Ovary (tissue), 9 donors: ENCODE measurements around the gene CYS1. TPM values are rescaled to one million over a fixed set of nuclear protein-coding genes. Genes with fewer than 3 reads are reported as not detected.

Experiments used
- DNase-seq, 5 donors: peaks; one replicate each; pipeline ENCODE4 v3.0.0-alpha.2; 2019 to 2020
- H3K27ac ChIP-seq, 2 donors: fragments of 200-600 bp; one replicate each; pipeline versions ENCODE4 v1.5.1 to v1.8.0; 2019 to 2022
- H3K27me3 ChIP-seq: fragments of 200-600 bp; one replicate; pipeline ENCODE4 v1.8.0; 2022
- H3K36me3 ChIP-seq: fragments of 200-600 bp; sonication (generic); one replicate; pipeline ENCODE4 v1.5.1; 2019
- H3K4me1 ChIP-seq: one replicate; pipeline ENCODE4 v1.8.1; 2013; ENCODE audit warnings: mild to moderate bottlenecking, moderate library complexity; ENCODE audit not compliant: insufficient read depth
- H3K4me3 ChIP-seq: fragments of 200-600 bp; sonication (generic); one replicate; pipeline ENCODE4 v1.5.1; 2017
- H3K9me3 ChIP-seq, 2 donors: fragments of 200-600 bp in 1 of 2; sonication (generic) in 1 of 2; one replicate each; pipeline versions ENCODE4 v1.5.1 to v1.8.1; 2013 to 2019; ENCODE audit warnings: mild to moderate bottlenecking in 1 of 2, moderate library complexity in 1 of 2
- EP300 ChIP-seq: sonication (generic); formaldehyde crosslinking; IDR thresholded peaks from one replicate; pipeline ENCODE4 v1.6.1; 2017; ENCODE audit warnings: antibody characterized with exemption
- POLR2A ChIP-seq: fragments of 450-650 bp; IDR thresholded peaks from one replicate; pipeline ENCODE4 v1.6.1; 2017; ENCODE audit warnings: antibody characterized with exemption, mild to moderate bottlenecking, moderate library complexity
- WGBS, 3 donors: extraction: QIAGEN DNeasy Blood & Tissue Kit in 1 of 3; methylation state at CpG; one replicate each; pipeline versions ENCODE4 v1.1.5 to v1.1.7; 2013 to 2017; 5-methylcytosine and 5-hydroxymethylcytosine counted together
- intact Hi-C, 4 donors: fragments of 100-400 bp; cut with DNase I; formaldehyde crosslinking; loops; one replicate each; pipeline versions ENCODE4 v1.11.0 to v1.15.1; 2022 to 2023
- polyA plus RNA-seq, 2 donors: library from polyadenylated mRNA; stranded (reverse); fragments of 200-250 nt in 1 of 2; fragments of 350-450 nt in 1 of 2; fragmentation: Illumina TruSeq in 1 of 2; extraction: RNeasy Lipid Tissue Mini Kit (QIAGEN cat#74804) in 1 of 2; gene quantifications; one replicate each; pipeline ENCODE4 v1.2.3, GENCODE V29; 2013 to 2014
- total RNA-seq, 7 donors: library from RNA; depleted of rRNA in 2 of 7; stranded (reverse); fragments of >200 nt in 2 of 7; fragmentation: NEBNext Ultra II Directional in 3 of 7; extraction: Animal tissue kit (Norgen Biotek cat#: 25700) in 3 of 7; gene quantifications; one replicate each; pipeline versions ENCODE4 v1.1.0 to v1.2.4, GENCODE V29; 2016 to 2023
- TF ChIP-seq, protein P1 (sequence below), 3 donors: fragments of 450-650 bp in 2 of 3; fragments of 200-600 bp in 1 of 3; IDR thresholded peaks; one replicate each; pipeline versions ENCODE4 v1.5.1 to v1.8.0; 2016 to 2022; ENCODE audit warnings: antibody characterized with exemption in 3 of 3, mild to moderate bottlenecking in 1 of 3
- donor health status: DM: no; HTN: no; CAD: no; lungs with moderate emphysema.
- donor health status: DM: no; HTN: no; CAD: no.
- donor health status: Bipolar disorder and iron deficiency.
- donor health status: DM: yes; HTN: yes; CAD: no.
- donor health status: DM: no; HTN: no; CAD: no.
- donor health status: DM: yes; HTN: yes; CAD: no.

Gene CYS1
- total and polyA plus RNA-seq, 9 donors, result 5.9 to 21.5 (median 12.0) TPM

DNA sequence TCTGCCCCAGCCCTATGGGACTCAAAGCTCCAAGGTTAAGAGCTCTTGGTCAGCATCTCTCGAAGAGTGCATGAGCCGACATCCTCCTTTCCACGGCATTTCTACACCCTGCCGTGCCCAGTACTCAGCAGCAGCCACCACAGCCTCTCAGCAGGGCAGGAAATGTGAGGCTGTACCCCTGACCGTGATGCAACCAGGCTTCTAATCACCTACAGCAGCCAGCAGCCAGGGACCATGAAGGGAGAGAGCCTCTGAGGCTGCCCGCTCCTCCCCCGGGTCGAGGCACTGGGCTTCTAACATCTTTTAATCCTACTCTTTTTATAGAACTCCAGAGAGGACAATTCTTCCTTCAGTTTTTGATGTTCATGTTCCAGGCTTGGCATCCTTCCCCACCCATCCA lies 6.5 kb downstream of the CYS1 start:
- 71 to 80% (median 72%) methylated on average over 8 of the region's 8 CpGs for WGBS, 3 donors
- H3K27me3 ChIP-seq, result no peaks in the 10 kb centered on the region

DNA sequence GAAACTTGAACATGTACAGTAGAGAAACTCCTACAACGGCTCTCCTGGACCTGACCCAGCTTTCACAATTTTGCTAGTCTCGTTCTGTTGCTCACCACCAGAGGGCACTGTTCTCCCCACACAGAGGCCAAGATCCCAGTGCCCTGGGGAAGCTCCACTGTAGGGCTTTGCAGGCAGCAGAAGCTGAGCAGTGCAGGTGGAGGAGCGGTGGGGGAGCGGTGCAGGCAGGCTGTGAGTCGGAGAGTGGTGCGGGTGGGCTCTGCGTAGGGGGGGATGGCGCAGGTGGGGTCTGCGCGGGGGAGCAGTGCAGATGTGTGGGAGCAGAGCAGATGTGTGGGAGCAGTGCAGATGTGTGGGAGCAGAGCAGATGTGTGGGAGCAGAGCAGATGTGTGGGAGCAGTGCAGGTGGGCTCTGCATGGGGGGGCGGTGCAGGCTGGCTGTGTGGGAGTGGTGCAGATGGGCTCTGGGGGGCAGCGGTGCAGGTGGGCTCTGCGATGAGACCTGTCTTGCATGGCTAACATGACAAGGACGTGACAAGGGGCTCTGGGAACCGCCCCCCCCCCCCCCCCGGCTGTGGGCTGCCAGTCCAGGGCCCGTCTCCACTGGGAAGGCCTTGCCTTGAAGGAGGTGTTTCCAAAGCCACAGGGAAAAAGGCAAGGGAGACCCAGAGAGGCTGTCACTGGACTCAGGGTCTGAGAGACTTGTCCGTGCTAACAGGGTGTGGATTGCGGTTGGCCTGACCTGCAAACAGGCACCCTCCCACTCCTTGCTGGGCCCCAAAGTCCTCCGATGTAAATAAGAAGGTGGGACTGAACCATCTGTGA lies 7.3 kb downstream of the CYS1 start:
- H3K4me1 ChIP-seq, result peaks cover 2% of the 10 kb centered on the region
- intact Hi-C loops, result loop anchor here in 1 of 4 donors (5.0 kb wide), 1 partner anchor 364 kb away; no protein-coding TSS in a partner anchor

More for the DNA sequence above, 6.5 kb downstream of the CYS1 start:
- peaks cover 7% of the 10 kb centered on the region for H3K4me1 ChIP-seq
- H3K4me3 ChIP-seq, result no peak overlapping the region
- no peak overlapping the region for H3K27ac ChIP-seq
- TF ChIP-seq EP300 (no peak), POLR2A (no peak)
- TF ChIP-seq, protein P1, sequence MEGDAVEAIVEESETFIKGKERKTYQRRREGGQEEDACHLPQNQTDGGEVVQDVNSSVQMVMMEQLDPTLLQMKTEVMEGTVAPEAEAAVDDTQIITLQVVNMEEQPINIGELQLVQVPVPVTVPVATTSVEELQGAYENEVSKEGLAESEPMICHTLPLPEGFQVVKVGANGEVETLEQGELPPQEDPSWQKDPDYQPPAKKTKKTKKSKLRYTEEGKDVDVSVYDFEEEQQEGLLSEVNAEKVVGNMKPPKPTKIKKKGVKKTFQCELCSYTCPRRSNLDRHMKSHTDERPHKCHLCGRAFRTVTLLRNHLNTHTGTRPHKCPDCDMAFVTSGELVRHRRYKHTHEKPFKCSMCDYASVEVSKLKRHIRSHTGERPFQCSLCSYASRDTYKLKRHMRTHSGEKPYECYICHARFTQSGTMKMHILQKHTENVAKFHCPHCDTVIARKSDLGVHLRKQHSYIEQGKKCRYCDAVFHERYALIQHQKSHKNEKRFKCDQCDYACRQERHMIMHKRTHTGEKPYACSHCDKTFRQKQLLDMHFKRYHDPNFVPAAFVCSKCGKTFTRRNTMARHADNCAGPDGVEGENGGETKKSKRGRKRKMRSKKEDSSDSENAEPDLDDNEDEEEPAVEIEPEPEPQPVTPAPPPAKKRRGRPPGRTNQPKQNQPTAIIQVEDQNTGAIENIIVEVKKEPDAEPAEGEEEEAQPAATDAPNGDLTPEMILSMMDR (IDR thresholded peaks at IDR 0.05), result no peak
- no peak for DNase-seq
- no peaks in the 10 kb centered on the region for H3K9me3 ChIP-seq
- H3K36me3 ChIP-seq, result no peaks in the 10 kb centered on the region
- intact Hi-C loops, result loop anchor here in 1 of 4 donors (5.0 kb wide), 1 partner anchor 364 kb away; no protein-coding TSS in a partner anchor

DNA sequence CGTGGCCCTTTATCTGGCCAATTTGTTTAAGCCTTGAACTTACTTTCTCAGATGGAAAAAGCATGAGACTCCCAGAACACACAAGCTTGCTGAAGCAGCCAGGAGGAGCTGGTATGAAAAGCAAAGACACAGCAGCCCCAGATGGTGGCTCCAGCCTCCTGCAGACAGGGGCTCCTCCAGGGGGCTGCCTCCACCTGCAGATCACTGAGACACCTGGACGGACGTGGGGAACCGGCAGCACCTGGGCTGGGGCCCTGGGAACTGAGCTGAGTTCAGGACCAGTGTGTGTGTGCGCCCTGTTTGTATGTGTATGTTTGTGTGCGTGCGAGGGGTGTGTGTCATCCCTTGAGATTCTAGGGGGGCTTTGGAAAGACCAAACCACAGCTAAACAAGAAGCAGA lies 8.6 kb downstream of the CYS1 start:
- TF ChIP-seq EP300 (no peak), POLR2A (no peak)
- TF ChIP-seq, protein P1 (IDR thresholded peaks at IDR 0.05), result no peak
- H3K9me3 ChIP-seq, result no peaks in the 10 kb centered on the region
- H3K4me1 ChIP-seq, result peaks cover 2% of the 10 kb centered on the region
- no peak overlapping the region for H3K27ac ChIP-seq
- DNase-seq, result no peak
- H3K27me3 ChIP-seq, result no peaks in the 10 kb centered on the region
- intact Hi-C loops, result loop anchor here in 1 of 4 donors (5.0 kb wide), 1 partner anchor 366 kb away; no protein-coding TSS in a partner anchor
- no peak overlapping the region for H3K4me3 ChIP-seq
- no peaks in the 10 kb centered on the region for H3K36me3 ChIP-seq
- WGBS, 3 donors, result 89 to 93% (median 92%) methylated on average over 7 of the region's 7 CpGs

More for the DNA sequence above, 7.3 kb downstream of the CYS1 start:
- WGBS, 3 donors, result 28 to 31% (median 30%) methylated on average over 20 of the region's 20 CpGs
- no peaks in the 10 kb centered on the region for H3K27me3 ChIP-seq
- H3K9me3 ChIP-seq, result no peaks in the 10 kb centered on the region
- H3K27ac ChIP-seq, result no peak overlapping the region
- no peak overlapping the region for H3K4me3 ChIP-seq
- TF ChIP-seq, protein P1 (IDR thresholded peaks at IDR 0.05), result peak; percentile 77 to 86 (median 85)
- TF ChIP-seq EP300 (no peak), POLR2A (no peak)
- DNase-seq, result peak; percentile 84 to 87 (median 84)
- no peaks in the 10 kb centered on the region for H3K36me3 ChIP-seq

DNA sequence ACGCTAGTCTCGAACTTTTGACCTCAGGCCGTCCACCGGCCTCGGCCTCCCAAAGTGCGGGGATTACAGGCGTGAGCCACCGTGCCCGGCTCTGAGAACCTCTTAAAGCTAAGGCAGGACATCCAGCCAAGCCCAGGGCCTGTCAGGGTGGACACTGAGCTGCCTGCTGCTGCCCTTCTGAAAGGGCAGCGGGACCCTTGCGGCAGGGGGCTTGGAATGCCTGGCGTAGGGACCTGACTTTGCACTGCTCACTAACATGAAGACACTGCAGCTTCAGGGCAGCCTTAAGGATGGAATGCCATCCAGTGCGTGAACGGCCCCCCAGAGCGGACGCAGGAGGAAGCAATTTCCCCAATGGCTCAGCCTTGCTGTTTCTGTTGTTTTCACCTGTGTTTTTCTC lies 9.0 kb downstream of the CYS1 start:
- Histone ChIP-seq H3K4me1 (peaks cover 2% of the 10 kb centered on the region), H3K27ac (no peak overlapping the region), H3K27me3 (no peaks in the 10 kb centered on the region), H3K4me3 (no peak overlapping the region), H3K9me3 (no peaks in the 10 kb centered on the region), H3K36me3 (no peaks in the 10 kb centered on the region)
- no peak for DNase-seq
- 95 to 96% (median 96%) methylated on average over 16 of the region's 16 CpGs for WGBS, 3 donors
- intact Hi-C loops, result loop anchor here in 1 of 4 donors (5.0 kb wide), 1 partner anchor 366 kb away; no protein-coding TSS in a partner anchor
- no peak for TF ChIP-seq EP300
- TF ChIP-seq, protein P1 (IDR thresholded peaks at IDR 0.05), result no peak
- no peak for TF ChIP-seq POLR2A
